PC-9 (cell line): Measurements from ENCODE around the gene MPP3.

Experiments used
- EZH2 ChIP-seq: fragments of 200-600 bp; sonication (generic); IDR thresholded peaks from 2 replicates; pipeline ENCODE4 v1.8.0; 2017; ENCODE audit warnings: antibody characterized with exemption, low read depth
- TF ChIP-seq, protein P1 (sequence below): fragments of 200-600 bp; sonication (generic); conservative IDR thresholded peaks from 2 replicates; pipeline ENCODE4 v1.6.1; 2017; ENCODE audit warnings: mixed run types, antibody characterized with exemption, mild to moderate bottlenecking, moderate library complexity

DNA sequence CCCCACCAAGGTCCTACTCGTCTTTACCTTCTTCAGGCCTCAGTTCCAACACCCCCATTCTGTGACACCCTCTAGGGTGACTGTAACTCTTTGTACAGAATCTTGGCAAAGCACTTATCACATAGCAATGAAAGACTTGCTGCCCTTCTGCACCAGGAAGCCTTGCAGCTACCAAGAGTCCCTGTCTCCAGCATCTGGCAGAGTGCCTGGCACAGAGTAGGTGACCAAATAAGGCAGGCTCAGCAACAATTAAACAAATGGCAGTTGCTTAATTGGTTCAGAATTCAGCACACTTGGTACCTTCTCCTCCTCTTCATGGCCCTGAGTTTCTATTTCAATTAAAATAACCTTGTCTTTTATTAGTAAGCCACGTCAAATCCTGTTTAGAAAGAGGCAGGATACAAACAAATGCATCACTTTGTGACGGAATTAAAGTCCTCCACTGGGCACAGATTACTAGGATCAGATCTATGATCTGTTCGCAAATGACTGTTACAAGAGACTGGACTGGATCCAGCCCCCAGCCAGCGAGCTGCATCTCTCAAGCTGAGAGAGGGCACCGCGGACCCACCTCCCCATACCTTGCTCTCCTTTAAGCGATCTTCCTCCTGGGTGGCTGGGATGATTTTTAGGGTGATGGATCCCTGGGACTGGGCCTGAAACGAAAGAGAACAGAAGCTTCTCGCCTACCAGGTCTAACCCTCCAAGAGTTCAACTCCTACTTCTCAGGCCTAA, 9.4 kb downstream of the MPP3 start:
- TF ChIP-seq, protein P1, sequence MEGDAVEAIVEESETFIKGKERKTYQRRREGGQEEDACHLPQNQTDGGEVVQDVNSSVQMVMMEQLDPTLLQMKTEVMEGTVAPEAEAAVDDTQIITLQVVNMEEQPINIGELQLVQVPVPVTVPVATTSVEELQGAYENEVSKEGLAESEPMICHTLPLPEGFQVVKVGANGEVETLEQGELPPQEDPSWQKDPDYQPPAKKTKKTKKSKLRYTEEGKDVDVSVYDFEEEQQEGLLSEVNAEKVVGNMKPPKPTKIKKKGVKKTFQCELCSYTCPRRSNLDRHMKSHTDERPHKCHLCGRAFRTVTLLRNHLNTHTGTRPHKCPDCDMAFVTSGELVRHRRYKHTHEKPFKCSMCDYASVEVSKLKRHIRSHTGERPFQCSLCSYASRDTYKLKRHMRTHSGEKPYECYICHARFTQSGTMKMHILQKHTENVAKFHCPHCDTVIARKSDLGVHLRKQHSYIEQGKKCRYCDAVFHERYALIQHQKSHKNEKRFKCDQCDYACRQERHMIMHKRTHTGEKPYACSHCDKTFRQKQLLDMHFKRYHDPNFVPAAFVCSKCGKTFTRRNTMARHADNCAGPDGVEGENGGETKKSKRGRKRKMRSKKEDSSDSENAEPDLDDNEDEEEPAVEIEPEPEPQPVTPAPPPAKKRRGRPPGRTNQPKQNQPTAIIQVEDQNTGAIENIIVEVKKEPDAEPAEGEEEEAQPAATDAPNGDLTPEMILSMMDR = no peak
- TF ChIP-seq EZH2 = no peak
